Activated CD8-positive, alpha-beta memory T cell treated with anti-CD3 and anti-CD28 coated beads, Interleukin-2, amount 50 U/mL, for 1 hour (primary cell): ENCODE measurements around the gene EFCAB9.
A peak's percentile ranks its signal among the peaks of the same experiment; 100 is the strongest.
"Not testable (repeated sequence)": the region's sequence is repeated elsewhere in the genome, so short reads cannot be mapped to it uniquely, and the experiment has no call there.

Source experiments
- DNase-seq: peaks from one replicate; pipeline ENCODE4 v3.0.0-alpha.2; 2020; ENCODE audit errors: extremely low read depth

Gene EFCAB9

DNA sequence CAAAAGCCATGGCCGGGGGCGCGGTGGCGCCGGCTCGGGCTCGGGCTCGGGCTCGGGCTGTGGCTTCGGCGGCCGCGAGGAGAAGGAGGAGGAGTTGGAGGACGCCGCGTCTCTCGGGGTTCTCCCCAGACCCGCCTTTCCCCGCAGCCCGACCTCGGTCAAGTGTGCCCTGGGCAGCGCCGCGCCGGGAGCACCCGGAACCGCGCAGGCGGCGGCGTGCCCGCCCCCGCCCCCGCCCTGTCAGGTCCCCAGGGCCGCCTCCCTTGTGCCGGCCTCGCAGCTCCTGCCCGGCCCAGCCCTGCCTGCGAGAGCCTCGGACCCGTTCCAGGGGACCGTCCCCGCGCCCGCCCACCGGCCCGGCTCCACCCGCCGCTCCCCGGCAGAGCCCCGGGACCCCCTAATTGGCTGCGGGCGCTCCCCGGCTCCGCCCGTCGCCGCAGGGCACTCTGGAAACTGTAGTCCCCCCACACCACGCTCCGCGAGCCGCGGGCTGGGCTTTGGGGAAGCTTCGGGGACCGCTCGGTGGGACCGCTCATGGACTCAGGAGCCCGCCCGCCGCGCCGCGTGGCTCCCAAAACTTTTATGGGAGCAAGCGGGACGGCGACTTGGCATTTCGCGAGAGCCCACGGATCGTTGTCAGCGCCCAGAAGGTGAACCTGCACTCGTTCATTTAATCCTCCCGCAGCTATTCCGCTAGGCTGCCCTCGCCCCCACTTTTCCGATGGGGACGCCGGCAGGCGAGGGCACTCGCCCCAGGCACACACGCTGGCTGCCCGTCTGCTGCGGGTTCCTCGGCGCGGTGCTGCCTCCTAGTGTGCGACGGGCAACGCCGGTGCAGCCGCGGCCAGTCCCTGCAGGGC lies 5.7 kb upstream of the EFCAB9 start, which contains the start of gene STK10:
STK10 (minus strand) TSS at position 192 of the 860 bp plus-strand sequence; CDS start at position 10, 182 bp downstream.
- peak; percentile 72 for DNase-seq

DNA sequence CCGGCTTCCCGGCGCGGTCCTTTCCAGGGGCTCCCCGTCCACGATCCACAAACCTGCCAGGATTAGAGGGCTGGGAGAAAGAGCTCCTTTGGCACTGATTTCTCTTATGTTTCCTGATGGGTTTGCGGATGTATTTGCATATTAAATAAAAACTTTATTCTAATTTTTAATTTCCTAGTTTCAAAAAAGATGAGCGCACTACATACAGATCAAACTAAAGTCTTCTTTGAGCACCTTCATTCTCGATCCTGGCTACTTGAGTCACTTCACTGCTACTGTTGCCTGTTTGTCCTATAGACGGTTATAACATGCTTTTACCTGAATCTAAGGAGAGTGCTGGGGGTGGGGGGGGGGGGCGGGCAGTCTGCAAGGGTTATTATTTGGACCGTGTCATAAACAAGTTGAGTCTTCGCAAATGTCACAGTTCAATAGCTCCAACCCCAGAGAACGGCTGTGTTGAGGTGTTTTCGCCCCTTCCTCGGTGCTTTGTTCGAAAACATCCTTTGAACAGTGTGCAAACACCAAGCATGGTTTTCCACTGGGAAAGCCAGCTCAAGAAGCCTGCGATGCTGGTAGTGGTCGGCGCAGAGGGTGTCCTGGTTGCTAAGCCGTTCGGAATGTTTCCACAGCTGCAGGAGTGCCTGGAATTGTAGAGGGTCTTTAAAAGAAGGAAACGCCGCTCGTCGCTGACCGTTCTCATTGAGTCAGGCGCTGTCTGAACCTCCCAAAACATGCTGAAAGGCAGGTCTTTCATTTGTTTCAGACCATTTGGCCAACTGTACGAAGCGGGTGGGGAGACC lies 4.9 kb upstream of the EFCAB9 start:
- no peak for DNase-seq

DNA sequence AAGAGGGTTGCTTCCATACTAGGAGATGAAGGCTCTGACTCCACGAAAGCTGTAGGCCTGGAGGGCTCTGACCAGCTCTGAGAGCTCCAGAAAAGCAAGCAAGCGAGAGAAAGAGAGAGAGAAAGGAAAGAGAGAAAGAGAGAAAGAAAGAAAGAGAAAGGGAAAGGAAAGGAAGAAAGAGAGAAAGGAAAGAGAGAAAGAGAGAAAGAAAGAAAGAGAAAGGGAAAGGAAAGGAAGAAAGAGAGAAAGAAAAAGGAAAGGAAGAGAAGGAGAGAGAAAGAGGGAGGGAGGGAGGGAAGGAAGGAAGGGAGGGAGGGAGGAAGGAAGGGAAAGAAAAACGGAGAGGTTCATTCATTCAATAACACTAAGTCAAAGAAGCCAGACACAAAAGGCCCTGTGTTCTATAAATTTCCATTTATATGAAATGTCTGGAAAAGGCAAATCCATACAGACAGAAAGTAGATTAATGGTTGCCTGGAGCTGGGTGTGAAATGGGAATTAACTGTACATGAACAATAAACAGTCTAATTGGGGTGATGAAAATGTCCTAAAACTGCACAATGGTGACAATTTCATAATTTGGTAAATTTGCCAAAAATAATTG lies 4.2 kb upstream of the EFCAB9 start:
- no peak for DNase-seq

DNA sequence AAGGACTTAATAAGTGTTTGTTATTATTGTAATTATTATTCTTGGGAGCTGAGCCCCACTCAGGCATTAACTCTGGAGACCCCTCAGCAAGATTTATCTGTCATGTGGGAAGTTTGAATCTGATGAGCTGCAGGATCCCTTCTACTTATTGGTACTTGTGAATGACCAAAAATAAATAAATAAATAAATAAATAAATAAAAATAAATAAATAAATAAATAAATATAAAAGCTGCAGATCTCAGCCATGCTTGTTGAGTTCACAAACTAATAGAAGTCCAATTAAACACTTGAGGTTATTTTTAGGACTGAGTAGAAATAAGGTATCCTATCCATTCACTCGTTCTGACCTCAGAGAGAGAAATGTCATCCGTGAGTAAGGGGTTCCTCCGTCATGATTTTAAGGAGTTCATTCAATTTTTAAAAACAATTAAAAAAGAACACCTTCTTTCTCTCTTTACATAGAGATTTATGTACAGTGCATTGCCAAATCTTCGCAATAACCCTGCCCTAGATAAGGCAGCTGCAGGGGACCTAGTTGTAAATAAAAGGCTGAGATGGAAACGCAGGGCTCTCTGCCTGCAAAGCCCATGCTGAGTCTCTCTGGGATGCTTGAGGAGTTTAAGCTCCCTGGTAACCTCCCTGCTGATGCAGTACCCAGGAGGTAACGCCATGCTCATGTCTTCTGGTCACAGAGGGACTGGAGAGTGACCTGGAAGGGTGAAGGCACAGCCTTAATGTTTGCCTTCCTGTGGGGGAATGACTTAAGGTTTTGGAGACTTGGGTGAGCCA lies 1.2 kb downstream of the EFCAB9 start:
- DNase-seq = no peak

DNA sequence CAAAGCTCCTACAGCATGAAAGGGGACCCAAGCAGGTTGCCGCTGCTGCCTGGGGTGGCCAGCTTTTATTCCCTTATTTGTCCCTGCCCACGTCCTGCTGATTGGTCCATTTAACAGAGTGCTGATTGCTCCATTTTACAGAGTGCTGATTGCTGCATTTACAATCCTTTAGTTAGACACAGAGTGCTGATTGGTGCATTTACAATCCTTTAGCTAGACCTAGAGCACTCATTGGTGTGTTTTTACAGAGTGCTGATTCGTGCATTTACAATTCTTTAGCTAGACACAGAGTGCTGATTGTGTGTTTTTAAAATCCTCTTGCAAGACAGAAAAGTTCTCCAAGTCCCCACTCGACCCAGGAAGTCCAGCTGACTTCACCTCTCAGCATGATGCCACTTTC lies 3.8 kb downstream of the EFCAB9 start:
- not testable (repeated sequence) for DNase-seq

DNA sequence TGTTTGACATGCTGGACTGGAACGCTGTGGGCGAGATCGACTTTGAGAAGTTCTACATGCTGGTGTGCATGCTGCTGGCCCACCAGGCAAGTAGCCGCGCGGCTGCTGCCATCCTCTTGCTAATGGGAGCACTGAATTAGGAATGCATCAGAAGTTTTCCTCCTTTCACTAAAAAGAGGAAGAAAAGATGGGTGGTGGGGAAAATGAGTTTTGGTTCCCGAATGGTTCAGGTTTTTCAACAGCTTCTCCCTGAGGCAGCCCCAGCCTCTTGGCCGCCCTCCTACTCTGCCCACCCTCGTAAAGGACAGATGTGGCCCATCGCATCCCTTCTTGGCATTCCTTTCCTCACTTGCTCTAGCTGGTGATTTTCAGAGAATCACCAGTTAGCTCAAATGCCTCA lies 5.5 kb downstream of the EFCAB9 start:
- no peak for DNase-seq

DNA sequence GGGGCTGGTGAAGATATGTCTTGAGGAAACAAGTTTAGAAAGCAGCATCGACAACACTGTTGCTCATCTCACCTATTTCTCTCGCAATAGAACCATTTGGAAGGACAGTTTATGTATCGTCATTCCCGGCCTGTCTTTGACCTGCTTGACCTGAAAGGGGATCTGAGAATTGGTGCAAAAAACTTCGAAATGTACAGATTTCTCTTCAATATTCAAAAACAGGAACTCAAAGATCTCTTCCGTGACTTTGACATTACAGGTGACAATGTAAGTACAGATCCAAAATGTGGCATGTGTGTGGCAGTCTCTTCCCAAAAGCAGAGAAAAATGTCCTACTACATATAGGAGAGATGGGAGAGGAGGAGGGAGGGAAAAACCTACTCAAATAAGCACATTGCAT lies 6.5 kb downstream of the EFCAB9 start:
- DNase-seq = no peak

DNA sequence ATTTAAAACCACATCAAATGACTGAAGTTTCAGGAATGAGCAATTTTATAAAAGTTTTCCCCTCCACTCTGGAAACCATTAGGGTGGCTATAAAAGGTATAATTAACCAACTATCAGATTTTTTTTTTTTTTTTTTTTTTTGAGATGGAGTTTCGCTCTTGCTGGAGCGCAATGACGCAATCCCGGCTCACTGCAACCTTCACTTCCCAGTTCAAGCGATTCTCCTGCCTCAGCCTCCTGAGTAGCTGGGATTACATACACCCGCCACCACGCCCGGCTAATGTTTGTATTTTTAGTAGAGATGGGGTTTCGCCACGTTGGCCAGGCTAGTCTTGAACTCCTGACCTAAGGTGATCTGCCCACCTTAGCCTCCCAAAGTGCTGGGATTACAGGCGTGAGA lies 12.0 kb downstream of the EFCAB9 start:
- not testable (repeated sequence) for DNase-seq

DNA sequence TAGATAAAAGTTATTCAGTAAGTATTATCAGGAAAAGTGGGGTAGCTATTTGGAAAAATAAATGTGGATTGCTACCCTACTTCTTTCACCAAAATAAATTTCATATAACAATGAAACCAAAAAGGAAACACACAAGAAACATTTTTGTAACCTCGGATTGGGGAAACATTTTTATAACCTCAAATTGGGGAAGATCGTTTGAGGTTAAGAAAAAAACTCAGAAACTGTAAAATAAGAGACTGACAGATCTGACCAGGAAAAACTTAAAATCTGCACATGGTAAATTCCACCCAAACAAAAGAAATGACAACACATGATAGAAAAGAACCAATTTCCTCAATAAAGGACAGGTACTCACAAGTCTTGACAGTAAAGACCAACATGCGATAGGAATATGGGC lies 13.5 kb downstream of the EFCAB9 start:
- no peak for DNase-seq

DNA sequence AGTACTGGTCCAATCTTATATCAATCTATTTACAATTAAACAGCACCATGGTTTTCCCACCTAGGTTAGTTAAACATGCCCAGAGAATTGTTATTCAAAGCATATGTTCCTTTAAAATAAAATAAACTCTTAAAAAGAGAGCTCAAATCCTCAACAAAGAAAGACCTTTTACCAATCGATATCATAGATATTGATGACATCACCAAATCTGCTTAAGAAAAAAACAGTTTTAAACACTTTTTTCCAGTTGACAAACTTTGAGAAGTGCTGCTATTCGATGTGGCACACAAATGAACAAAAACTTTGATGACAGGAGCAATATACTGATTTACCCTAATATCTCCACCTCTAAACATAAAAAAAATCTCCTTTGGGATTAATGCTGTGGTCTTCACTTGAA lies 15.7 kb downstream of the EFCAB9 start:
- no peak for DNase-seq

DNA sequence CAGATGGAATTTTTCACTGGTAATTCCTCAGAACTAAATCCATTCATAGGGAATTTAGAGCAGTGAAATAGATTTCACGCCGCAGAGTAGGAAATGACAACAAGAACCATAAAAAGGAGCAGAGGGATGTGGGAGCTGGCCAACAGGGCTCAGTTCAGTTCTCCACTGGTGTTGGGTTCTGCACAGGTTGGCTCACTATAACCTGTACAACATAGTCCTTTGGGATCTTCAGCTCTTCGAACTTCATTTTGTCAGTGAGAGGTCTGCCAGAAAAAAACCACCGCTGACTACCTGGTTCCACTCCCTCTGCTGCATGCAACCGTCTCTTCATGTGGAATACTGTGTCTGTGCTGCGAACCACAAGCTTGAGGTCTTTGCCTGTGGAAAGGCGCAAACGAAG lies 17.7 kb downstream of the EFCAB9 start:
- DNase-seq = no peak

DNA sequence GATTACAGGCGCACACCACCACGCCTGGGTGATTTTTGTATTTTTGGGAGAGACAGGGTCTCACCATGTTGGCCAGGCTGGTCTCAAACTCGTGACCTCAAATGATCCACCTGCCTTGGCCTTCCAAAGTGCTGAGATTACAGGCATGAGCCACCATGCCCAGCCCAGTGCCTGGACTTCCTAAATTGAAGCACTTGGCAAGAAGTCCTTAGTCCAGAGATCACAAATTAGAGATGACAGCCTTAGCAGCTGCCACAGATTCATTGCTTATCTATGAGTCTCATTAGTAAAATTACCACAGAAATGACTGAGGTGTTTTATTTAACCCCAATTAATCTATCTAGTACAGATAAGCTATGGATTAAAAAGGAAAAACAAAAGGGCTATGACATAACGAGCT lies 19.2 kb downstream of the EFCAB9 start:
- DNase-seq = no peak

DNA sequence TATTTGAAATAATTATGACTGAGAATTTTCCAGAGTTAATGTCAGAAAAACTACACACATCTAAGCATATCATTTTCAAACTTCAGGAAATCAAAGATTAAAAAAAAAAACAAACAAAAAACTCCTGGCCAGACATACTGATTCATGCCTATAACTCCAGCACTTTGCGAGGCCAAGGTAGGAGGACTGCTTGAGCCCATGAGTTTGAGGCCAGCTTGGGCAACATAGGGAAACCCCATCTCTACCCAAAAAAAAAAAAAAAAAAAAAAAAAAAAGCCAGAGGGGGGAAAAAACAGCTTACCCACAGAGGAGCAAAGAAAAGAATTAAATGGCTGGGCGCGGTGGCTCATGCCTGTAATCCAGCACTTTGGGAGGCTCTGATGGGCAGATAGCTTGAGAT lies 22.4 kb downstream of the EFCAB9 start:
- DNase-seq = no peak

DNA sequence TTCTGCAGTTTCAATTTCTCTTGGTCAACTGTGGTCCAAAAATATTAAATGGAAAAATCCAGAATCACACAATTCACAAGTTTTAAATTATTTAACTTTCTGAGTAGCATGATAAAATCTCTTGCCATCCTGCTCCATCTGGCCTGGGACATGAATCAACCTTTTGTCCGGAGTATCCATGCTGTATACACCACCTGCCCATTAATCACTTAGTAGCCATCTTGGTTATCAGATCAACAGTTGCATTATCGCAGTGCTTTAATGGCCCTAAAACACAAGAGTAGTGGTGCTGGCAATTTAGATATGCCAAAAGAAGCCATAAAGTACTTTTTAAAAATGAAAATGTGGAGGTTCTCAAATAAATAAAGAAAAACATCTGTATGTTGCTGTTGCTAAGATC lies 25.3 kb downstream of the EFCAB9 start:
- no peak for DNase-seq

DNA sequence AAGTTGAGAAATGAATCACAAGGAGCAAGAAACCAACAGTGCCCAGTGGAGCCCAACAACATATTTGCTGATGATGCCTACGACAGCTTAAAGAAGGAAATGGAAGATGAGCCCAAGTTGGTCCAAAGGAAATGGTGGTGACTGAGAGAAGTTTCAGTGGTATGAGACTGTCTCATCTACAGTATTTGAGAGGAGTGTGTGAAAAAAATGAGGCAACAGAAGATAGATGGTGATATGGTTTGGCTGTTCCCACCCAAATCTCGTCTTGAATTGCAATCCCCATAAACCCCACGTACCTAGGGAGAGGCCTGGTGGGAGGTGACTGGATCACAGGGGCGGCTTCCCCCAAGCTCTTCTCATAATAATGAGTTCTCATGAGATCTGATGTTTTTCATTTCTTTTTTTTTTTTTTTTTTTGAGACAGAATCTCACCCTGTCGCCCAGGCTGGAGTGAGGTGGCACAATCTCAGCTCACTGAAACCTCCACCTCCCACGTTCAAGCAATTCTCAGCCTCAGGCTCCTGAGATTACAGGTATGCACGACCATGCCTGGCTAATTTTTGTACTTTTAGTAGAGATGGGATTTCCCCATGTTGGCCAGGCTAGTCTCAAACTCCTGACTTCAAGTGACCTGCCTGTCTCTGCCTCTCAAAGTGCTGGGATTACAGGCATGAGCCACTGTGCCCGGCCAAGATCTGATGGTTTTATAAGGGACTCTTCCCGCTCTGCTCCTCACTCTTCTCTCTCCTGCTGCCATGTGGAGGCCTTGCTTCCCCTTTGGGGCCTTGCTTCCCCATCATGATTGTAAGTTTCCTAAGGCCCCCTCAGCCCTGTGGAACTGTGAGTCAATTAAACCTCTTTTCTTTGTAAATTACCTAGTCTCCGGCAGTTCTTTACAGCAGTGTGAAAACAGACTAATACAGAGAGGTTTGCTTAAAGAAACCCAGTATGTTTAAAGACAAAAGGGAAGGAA lies 30.2 kb downstream of the EFCAB9 start:
- DNase-seq = no peak

DNA sequence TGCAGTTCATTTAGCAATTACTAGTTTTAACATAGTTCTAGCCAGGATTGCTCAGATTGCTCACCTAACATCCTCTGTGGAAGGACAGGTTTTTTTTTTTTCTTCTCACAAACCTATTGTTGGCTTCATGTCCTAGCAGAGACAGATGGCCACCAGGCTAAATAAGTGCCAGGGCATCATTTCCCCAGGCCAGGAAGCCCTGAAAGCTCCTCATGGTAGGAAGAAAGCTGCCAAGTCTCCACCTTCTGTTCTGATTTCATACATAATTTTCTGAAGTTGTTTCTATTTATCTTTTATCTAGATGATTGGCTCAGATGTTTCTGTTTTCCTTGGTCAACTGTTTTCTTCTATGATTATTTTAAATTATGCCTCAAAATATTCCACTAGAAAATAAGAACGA lies 31.0 kb downstream of the EFCAB9 start:
- DNase-seq = no peak

DNA sequence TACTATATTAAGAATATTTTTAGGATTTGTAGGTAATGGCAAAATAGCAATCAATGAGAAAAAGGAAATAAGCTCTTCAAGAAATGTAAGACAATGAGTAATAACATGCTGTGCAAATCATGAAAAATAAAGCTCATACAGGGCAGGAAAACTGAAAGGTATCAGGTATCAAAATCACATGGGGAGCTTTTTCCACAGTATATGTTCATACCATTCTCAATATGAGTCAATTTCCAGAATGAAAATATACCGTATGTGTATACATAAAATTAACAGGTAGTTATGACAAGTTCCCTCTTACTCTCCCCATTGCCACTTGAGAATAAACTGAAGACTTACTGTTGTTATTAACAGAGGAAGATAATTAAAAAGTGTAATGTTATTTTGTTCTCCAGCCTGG lies 35.9 kb downstream of the EFCAB9 start:
- DNase-seq = no peak

DNA sequence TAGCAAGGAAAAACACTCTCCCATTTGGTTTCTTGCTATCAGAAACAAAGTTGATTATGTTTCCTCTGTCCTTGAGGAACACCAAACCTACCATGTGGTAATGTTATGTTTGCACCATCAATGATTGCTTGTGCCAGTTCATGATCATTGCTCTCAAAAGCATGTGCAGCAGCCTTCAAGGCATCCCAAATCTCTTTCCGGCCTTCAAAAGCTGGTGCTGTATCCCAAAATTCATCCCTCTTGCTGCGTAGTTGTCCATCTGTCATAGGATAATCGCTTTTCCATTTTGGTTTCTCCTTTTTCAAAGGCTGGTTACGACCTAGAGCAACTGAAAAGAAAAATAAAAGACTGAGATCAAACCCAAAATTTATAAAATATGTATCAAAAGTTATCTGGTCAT lies 40.1 kb downstream of the EFCAB9 start:
- no peak for DNase-seq

DNA sequence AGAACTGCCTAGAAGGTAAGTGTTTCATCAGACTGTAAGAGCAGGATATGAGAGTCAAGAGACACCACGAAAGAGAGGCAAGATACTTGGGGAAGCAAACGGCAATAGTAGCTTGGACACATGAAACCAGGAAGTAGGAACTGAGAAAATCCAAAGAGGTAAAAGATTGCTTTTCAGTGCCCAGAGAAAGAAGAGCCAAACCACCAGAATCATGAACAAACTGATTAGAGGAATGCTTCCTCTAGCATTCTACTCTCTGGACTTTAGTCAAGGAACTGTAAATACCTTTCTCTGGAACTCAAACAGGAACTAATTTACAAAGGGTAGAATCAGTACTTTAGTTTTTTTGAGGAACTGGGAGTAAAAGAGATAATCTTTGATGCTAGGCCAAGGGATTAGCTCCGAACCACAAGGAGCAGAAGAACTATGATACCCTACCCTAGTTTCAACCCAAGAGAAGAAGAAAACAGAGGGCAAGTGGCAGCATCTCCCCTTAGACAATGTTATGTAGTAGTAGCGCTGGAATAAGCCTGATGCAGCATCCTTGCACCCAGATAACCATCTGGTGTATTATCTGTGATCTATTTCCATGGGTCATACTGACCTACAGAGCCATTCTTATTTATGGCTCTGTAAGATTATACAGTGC lies 41.3 kb downstream of the EFCAB9 start:
- DNase-seq = no peak
